Small intestine (tissue), 4 donors: ENCODE measurements around the gene CITED4. TPM values are rescaled to one million over a fixed set of nuclear protein-coding genes. Genes with fewer than 3 reads are reported as not detected.

Experiments used
- polyA plus RNA-seq, 4 donors: library from polyadenylated mRNA; stranded (reverse) in 3 of 4; unstranded in 1 of 4; fragments of 200-250 nt in 3 of 4; fragments of 120-200 nt in 1 of 4; gene quantifications; one replicate each; pipeline versions ENCODE4 v1.2.1 to v1.2.3, GENCODE V29; 2013
- donor health status: healthy with polysubstance abuse.
- donor health status: Bipolar disorder and iron deficiency.
- donor health status: healthy.

The CITED4 gene
- polyA plus RNA-seq, 4 donors: 0.54 to 4.9 (median 2.7) TPM; not detected in 1

Other genes starting within 250 kb of the CITED4 start
- gene RIMS3, start 196.7 kb downstream of the CITED4 start, polyA plus RNA-seq: 1 to 10 TPM in 2 of 4 donors, under 1 TPM in 1, not detected in 1; under 0.01 to 3.4 (median 1.1) TPM
- 10 to 100 TPM; 35.7 to 68.9 (median 42.6) TPM for gene NFYC, start 170.7 kb downstream of the CITED4 start, polyA plus RNA-seq
- gene KCNQ4, start 78.6 kb downstream of the CITED4 start, polyA plus RNA-seq: 1 to 10 TPM in 2 of 4 donors, under 1 TPM in 2; 0.45 to 1.9 (median 0.92) TPM
- gene CTPS1, start 117.3 kb upstream of the CITED4 start, polyA plus RNA-seq: 10 to 100 TPM in 2 of 4 donors, 1 to 10 TPM in 2; 3.8 to 24.8 (median 11.0) TPM
- 1 to 10 TPM in 1 of 4 donors, under 1 TPM in 2, not detected in 1; 0.31 to 1.6 (median 0.77) TPM for gene SLFNL1, start 159.4 kb upstream of the CITED4 start, polyA plus RNA-seq